Activated T-cell treated with anti-CD3 and anti-CD28 coated beads, Interleukin-2, amount 50 U/mL, for 48 hours (primary cell): ENCODE measurements around the gene AURKAIP1.
A peak's percentile ranks its signal among the peaks of the same experiment; 100 is the strongest.
"Not testable (repeated sequence)": the region's sequence is repeated elsewhere in the genome, so short reads cannot be mapped to it uniquely, and the experiment has no call there.

Source experiments
- DNase-seq, 2 experiments: peaks; one replicate each; pipeline ENCODE4 v3.0.0-alpha.2; 2020

AURKAIP1 gene

GRCh38 chr1:1374929-1375662 lies at the start of gene AURKAIP1:
Gene AURKAIP1, minus strand, starts transcription at chr1:1375207. Its CDS starts 451 bp downstream, at chr1:1374756.
- peak; percentile 95 to 97 for DNase-seq

GRCh38 chr1:1424707-1425106 lies 49.7 kb upstream of the AURKAIP1 start:
- no peak for DNase-seq

DNA sequence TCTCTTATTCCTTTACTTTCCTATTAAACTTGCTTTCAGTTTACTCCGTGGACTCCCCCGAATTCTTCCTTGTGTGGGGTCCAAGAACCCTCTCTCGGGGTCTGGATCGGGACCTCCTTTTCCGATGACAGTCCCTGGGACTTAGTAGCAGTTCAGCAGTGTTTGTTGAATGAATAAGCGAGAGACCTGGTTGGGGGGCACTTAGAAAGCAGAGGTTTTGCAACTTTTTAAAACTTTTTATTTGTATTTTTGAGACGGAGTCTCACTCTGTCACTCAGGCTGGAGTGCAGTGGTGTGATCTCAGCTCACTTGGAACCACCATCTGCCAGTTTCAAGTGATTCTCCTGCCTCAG lies 48.2 kb upstream of the AURKAIP1 start:
- no peak for DNase-seq

GRCh38 chr1:1422465-1423244 lies 47.6 kb upstream of the AURKAIP1 start:
- DNase-seq = peak in 1 of 2 experiments; percentile 27

- DNase-seq = no peak
These were observed 47.0 kb upstream of the AURKAIP1 start for GRCh38 chr1:1421907-1422464.

GRCh38 chr1:1421147-1421906 lies 46.3 kb upstream of the AURKAIP1 start, which contains the start of gene ANKRD65:
Gene ANKRD65, minus strand, starts transcription at chr1:1421276. Its CDS starts 271 bp downstream, at chr1:1421005.
- DNase-seq = no peak

DNA sequence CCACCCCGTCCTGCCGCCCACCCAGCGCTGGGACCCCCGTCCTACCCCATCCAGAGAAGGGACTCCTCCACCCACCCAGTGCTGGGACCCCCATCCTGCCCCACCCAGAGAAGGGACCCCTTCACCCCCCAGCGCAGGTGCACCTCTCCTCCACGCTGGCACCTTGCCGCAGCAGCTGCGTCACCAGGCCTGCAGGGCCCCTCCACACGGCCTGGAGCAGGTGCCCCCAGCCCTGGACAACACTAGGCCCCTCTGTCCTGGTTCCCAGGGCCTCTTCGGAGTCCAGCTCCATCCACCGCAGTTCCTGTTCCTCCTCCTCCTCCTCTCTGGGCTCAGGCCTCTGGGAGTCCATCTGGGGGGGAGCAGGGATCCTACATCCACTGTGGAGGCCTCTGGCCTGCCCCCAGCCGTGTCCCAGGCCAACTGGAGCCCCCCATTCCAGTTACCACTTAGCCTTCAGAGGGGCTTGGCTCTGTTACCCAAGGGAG lies 45.7 kb upstream of the AURKAIP1 start:
- no peak for DNase-seq

DNA sequence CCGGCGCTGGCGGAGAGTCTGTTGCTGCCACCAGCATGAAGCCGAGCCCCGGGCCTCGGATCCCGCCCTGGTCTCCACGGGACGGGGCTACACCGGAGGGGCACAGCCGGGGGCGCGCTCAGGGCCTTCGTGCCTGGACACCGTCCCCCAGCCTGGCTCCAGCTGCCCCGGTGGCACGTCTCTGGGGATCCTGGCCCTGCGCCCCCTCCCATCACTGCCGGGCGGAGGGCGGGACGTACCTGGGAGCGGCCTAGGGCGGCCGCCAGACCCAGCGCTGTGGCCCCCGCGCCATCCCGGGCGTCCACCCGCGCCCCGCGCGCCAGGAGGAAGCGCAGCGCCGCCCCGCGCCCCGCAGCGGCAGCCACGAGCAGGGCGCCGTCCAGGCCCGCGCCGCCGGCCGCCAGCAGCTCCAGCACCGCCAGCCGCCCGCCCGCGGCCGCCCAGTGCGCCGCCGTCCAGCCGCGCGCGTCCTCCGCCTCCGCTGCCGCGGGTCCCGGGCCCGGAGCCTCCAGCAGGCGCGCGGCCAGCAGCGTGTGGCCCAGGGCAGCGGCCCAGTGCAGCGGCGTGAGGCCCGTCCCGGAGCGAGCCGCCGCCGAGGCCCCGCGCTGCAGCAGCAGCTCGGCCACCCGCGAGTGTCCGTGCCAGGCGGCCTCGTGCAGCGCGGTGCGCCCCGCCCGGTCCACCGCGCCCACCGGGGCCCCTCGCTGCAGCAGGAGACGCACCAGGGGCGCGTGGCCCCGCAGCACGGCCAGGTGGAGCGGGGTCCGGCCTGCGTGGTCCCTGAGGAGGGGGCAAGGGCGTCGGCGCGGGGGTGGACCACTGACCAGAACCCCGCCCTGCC lies 45.0 kb upstream of the AURKAIP1 start:
- no peak for DNase-seq

- DNase-seq = no peak
These were observed 44.4 kb upstream of the AURKAIP1 start for GRCh38 chr1:1419363-1419812.

DNA sequence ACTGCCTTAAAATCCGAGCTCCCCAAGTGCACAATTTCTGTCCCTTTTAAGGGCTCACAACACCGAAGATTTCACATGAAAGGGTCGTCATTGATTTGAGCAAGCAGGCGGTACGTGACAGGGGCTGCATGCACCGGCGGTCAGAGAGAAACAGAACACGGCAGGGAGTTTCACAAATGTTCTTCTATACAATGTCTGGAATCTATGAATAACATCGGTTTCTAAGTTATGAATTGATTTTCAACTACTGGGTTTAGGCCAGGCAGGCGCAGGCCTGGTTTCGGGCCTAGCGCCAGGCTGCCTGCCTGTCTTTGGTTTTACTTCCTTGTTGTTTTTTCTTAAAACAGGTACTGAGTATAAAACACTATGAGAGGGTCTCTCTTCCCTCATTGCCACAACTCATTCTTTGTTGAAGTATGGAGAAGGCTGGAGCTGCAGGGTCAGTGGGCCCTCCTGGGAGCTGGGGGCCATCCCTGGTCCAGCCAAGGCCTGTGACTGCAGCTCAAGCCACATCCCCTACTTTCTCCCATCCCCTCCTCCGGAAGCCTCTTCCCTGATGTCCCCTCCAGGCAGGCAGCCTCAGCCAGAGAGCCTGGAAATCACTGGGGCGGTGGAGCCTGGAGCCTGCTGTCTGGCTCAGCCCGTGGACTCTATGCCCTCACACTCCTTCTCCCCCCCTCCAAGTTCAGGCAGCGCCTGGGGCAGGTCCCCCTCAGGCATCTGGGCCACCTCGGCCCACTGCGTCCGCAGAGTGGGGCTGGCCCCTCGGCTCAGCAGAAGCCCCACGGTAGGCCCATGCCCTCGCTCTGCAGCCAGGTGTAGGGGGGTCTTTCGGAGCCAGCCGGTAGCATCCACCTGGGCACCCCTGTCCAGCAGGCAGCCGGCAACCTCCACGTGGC lies 43.7 kb upstream of the AURKAIP1 start:
- DNase-seq = no peak

DNA sequence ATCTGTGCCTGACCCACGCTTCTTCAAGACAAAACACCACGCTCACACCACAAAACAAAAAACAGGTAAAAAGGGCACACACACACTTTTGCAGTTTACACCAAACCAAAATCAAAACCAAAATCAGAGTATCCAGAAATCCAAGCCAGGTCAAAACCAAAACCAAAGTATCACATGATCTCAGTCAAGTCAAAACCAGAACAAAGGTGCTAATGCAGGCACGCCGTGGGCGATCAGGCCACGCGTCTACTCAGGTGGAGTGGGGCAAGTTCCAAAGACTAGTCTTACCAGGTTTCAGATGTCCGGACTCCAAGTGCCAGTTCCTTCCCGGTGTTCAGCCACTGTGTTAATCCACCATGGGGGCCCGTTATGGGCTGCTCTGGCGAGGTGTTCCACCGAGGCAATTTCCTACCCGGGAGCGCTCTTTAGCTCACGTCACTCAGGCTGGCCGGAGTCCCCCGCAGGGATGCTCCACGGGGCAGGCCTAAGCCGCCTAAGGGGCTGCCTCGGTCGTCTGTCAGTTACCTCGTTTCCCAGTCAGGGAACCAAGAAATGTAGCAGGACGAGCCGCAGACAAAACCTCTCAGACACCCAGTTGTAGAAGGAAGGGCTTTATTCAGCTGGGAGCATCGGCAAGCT lies 42.9 kb upstream of the AURKAIP1 start:
- not testable (repeated sequence) for DNase-seq

- DNase-seq = not testable (repeated sequence)
These were observed 42.4 kb upstream of the AURKAIP1 start for GRCh38 chr1:1417396-1417795.

GRCh38 chr1:1415751-1416150 lies 40.7 kb upstream of the AURKAIP1 start:
- DNase-seq = no peak

- DNase-seq = not testable (repeated sequence)
These were observed 37.4 kb upstream of the AURKAIP1 start for GRCh38 chr1:1412311-1412902.

DNA sequence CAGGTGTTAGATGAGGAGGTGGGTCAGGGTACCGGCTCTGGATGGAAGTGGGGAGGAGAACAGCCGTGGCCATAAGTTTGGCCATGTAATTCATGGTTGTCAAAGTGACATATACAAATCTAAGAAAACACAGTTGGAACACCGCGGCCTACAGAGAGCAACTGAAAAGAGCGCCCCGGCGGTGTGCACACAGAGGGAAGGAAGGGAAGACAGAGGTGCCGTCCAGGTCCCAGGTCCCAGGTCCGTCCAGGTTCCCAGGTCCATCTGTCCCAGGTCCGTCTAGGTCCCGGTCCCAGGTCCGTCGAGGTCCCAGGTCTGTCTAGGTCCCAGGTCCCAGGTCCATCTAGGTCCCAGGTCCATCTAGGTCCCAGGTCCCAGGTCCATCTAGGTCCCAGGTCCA lies 36.6 kb upstream of the AURKAIP1 start:
- no peak for DNase-seq

- DNase-seq = not testable (repeated sequence)
These were observed 35.2 kb upstream of the AURKAIP1 start for GRCh38 chr1:1410238-1410637.

DNA sequence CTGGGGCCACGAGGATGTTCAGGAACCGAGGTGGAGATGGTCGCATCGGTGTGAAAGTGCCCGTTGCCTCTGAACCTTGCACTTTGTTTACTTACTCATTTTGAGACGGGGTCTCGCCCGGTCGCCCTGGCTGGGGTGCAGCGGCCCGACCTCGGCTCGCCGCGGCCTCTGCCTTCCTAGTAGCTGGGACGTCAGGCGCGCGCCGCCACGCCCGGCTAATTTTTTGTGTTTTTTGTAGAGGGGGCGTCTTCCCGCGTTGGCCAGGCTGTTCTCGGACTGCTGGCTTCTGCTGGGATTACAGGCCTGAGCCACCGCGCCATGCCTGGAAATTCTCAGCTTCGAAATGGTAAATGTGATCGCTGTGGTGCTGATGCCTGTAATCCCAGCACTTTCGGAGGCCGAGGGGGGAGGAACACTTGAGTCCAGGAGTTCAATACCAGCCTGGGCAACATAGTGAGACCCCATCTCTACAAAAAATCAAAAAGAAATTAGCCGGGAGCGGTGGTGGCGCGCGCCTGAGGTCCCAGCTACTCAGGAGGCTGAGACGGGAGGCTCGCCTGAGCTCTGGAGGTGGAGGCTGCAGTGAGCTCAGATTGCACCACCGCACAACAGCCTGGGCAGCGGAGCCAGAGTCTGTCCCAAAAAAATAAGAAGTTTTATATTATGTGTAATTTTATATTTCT lies 32.8 kb upstream of the AURKAIP1 start:
- DNase-seq = peak in 1 of 2 experiments; percentile 48

DNA sequence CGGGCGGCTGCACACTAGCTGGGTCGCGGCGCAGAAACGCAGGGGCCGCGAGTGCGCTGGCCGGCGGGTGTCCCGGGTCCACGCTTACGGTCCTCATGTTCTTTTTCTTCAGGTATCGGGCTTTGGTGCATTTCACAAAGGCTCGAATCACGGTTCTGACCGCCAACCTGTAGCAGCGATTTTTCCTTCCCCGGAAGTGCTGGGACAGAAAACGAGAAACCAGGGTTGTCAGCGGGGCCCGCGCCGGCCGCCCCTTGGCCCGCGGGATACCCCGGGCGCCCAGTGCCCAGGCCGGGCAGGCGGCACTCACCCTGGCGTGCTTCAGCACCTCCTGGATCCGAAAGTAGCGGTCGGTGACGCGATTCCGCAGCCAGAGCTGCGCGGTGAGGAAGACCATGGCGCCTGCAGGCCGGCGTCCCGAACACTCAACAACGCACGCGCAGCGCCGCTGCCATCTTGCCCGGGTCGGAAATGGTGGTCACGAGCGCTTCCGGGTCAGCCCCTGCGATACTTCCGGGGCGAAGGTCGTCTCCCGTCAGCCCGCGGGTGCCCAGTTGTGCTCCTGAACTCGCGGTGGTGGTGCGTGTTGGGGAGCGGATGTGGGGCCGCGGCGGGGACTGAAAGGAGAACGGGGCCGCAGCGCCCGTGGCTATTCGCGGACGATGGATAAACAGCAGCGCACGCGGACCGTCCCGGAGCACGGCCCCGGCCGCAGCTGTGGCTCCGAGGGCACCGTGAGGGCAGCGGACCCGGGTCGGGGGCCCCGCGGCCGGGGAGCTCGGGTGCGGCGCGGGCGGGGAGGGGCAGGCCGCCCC lies 32.0 kb upstream of the AURKAIP1 start, which contains the start of gene MRPL20:
TSS of gene MRPL20 (minus strand) at position 473 of the 815 bp plus-strand sequence. CDS start at position 397, 76 bp downstream.
- DNase-seq = peak; percentile 97
